Esophagus muscularis mucosa (tissue), 4 donors: ENCODE data around the gene CDV3.
"Not testable (repeated sequence)": the region's sequence is repeated elsewhere in the genome, so short reads cannot be mapped to it uniquely, and the experiment has no call there.

Source experiments
- EP300 ChIP-seq: sonication (generic); formaldehyde crosslinking; IDR thresholded peaks from one replicate; pipeline ENCODE4 v1.6.1; 2017; ENCODE audit warnings: antibody characterized with exemption
- POLR2A ChIP-seq: fragments of 450-650 bp; IDR thresholded peaks from one replicate; pipeline ENCODE4 v1.6.1; 2017; ENCODE audit warnings: antibody characterized with exemption, moderate library complexity, mild to moderate bottlenecking, low read depth
- POLR2AphosphoS5 ChIP-seq, 2 donors: sonication (generic); formaldehyde crosslinking; IDR thresholded peaks; one replicate each; pipeline ENCODE4 v1.6.1; 2017; ENCODE audit warnings: antibody characterized with exemption in 2 of 2
- TF ChIP-seq, protein P1 (sequence below), 3 experiments: fragments of 200-600 bp in 2 of 3; fragments of 450-650 bp in 1 of 3; sonication (generic) in 2 of 3; IDR thresholded peaks; one replicate each; pipeline ENCODE4 v1.5.1; 2017 to 2019; ENCODE audit warnings: antibody characterized with exemption in 3 of 3, mild to moderate bottlenecking in 2 of 3, moderate library complexity in 1 of 3

GRCh38 chr3:133523758-133524157 is 49.7 kb upstream of the CDV3 start:
- TF ChIP-seq, protein P1, sequence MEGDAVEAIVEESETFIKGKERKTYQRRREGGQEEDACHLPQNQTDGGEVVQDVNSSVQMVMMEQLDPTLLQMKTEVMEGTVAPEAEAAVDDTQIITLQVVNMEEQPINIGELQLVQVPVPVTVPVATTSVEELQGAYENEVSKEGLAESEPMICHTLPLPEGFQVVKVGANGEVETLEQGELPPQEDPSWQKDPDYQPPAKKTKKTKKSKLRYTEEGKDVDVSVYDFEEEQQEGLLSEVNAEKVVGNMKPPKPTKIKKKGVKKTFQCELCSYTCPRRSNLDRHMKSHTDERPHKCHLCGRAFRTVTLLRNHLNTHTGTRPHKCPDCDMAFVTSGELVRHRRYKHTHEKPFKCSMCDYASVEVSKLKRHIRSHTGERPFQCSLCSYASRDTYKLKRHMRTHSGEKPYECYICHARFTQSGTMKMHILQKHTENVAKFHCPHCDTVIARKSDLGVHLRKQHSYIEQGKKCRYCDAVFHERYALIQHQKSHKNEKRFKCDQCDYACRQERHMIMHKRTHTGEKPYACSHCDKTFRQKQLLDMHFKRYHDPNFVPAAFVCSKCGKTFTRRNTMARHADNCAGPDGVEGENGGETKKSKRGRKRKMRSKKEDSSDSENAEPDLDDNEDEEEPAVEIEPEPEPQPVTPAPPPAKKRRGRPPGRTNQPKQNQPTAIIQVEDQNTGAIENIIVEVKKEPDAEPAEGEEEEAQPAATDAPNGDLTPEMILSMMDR (IDR thresholded peaks at IDR 0.05): not testable (repeated sequence)
- not testable (repeated sequence) for TF ChIP-seq EP300; POLR2AphosphoS5 (IDR thresholded peaks at IDR 0.05); POLR2A
